GM21367 (cell line): Measurements from ENCODE around the gene PPP1R12C.
"Not testable (repeated sequence)": the region's sequence is repeated elsewhere in the genome, so short reads cannot be mapped to it uniquely, and the experiment has no call there.

Source experiments
- ATAC-seq: cut with Tn5 transposase; IDR thresholded peaks from one replicate; pipeline ENCODE4 v1.9.1; 2021; ENCODE audit not compliant: unreplicated experiment

The PPP1R12C gene

DNA sequence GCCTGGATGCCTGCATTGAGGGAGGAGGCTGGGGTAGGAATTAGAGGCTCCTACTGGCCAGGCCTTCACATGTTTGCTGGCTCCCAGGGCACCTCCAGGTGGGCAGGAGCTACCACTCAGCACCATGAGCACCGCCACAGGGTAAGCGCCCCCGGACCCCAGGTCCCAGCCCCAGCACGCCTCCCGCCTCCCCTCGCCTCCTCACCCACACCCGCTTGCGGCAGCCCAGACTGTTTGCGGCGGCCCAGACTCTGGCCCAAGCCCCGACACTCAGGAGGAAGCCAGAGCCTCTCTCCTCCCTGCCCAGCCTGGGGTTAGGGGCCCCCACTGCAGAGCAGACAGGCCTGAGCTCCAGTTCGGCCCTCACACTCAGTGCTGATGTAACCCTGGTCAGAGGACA, 41.1 kb downstream of the PPP1R12C start:
- no peak for ATAC-seq

GRCh38 chr19:55075371-55075998, 42.0 kb downstream of the PPP1R12C start, which contains the start of gene EPS8L1:
Gene EPS8L1 (plus strand): TSS chr19:55075869. CDS start chr19:55076445, 576 bp downstream.
- ATAC-seq = no peak

DNA sequence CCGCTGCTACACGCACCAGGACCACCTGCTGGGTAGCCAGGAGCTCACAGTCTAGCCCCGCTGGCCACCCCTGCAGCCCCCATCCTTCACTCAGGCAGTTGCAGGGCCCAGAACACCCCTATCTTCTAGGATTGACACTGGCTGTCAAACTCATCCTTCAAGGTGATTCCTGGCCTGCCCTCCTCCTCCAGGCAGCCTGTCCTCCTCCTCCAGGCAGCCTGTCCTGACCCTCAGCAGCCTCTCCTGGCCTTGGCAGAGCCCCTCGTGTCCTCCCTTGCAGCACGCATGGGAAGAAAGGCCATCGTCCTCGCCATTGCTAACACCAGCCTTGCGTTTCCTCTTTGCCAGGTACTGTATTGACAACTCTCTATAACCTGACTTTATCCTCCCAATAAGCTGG, 45.5 kb downstream of the PPP1R12C start:
- ATAC-seq = no peak

- ATAC-seq = no peak
Observed at GRCh38 chr19:55071129-55071502, 46.3 kb downstream of the PPP1R12C start.

DNA sequence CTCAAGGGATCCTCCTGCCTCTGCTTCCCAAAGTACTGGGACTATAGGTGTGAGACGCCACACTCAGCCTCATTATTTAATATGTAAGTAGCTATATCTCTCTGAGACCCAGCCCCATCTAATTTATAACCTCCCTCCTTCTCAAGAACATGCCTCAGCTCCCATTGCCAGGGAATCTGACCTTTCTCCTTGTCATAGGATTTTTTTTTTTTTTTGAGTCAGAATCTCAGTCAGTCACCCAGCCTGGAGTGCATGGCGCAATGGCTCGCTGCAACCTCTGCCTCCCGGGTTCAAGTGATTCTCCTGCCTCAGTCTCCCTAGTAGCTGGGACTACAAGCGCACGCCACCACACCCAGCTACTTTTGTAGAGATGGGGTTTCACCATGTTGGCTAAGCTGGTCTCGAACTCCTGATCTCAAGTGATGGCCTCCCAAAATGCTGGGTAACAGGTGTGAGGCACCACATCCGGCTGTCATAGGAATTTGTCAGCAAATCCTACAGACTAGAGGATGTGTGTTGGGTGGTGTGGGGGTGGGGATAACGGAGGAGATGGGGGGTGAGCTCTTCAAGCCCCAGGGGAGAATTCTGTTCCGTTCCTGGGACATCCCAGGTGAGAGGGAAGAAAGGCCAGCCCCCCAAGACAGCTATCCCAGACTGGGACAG, 46.8 kb downstream of the PPP1R12C start:
- no peak for ATAC-seq

- ATAC-seq = no peak
Observed at GRCh38 chr19:55069865-55070197, 47.6 kb downstream of the PPP1R12C start.

DNA sequence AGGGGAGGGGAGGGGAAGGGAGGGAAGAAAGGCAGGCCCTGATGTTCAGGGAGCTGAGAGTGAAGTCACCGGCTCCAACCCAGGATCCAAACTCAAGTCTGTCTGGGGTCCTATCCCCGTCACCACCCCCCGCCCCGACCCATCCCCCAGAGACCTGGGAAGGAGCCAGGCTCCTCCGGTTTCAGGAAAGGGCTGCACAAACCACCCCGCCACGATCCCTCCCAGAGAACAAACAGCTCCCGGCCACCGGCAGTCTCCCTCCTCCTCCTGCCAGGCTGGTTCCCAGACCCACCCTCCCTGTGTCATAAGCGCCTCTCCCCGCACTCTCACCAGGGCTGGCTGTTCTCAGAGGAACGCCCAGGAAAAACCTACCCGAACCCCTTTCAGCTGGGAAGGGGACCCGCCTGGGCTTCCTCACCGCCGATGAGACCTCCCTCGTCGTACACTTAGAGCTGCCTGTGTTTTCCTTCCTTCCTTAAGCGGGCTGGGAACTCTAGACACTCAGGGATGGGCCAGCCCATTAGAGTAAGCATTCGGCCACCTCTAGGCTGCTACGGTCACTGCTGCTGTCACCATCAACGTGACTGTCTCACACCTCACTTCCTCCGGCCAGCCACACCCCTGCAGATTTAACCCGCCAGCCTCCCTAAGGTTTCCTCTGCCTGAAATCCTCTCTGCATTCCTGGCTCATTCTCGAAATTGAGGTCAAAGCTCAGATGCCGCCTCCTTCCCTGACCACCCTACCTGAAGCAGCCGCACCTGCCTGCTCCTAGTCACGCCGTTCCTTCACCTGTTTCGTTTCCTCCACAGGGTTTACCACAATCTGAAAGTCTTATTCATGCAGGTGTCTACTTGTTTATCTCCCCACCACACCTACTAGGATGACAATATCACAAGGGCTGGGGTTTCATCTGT, 48.2 kb downstream of the PPP1R12C start:
- no peak for ATAC-seq

- no peak for ATAC-seq
Observed at GRCh38 chr19:55067869-55068268, 49.6 kb downstream of the PPP1R12C start.

GRCh38 chr19:55066107-55066709, 51.2 kb downstream of the PPP1R12C start:
- no peak for ATAC-seq

- not testable (repeated sequence) for ATAC-seq
Observed at GRCh38 chr19:55065516-55065915, 51.9 kb downstream of the PPP1R12C start.

GRCh38 chr19:55063492-55063843, 54.0 kb downstream of the PPP1R12C start:
- no peak for ATAC-seq

DNA sequence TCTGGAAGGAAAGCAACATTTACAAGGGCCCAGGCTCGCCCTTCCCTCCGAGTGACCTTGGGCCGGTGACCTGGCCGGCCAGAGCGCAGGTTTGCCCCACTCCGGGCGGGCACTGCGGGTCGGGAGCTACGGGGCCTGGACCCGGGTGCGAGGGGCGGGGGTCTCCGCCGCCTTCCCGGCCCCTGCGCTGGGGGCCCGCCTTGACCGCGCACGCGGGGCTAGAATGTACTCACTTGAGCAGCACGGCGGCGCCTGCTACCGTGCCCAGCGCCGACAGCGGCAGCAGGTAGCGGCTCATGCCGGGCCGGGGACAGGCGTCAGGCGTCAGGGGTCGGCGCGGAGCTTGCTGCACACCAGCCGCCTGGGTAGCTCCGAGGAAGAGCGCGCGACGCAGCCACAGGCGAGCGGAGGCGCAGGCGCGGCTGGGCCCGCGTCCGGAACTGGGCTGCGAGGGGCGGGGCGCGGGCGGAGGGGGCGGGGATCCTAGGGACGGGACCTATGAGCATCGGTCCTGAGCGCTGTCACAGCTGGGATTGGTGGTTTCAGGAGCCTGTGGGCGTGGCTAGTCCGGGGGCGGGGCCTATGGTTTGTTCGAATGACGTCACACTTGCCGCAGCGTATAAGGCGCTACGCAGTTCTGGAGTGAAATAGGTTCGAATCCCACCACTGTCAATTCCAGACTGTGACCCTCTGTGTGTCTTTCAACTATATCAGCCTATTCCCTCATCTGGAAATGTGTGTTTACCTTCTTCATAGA, 54.5 kb downstream of the PPP1R12C start, which contains the start of gene RDH13:
TSS of gene RDH13 (minus strand) at position 414 of the 757 bp plus-strand sequence. CDS start at position 298, 116 bp downstream.
- ATAC-seq = no peak

DNA sequence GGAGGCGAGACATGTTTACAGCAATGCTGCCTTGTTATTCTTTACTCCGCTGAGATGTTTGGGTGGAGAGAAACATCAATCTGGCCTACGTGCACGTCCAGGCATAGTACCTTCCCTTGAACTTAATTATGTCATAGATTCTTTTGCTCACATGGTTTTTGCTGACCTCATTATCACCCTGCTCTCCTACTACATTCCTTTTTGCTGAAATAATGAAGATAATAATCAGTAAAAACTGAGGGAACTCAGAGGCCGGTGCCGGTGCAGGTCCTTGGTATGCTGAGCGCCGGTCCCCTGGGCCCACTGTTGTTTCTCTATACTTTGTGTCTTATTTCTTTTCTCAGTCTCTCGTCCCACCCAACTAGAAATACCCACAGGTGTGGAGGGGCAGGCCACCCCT, 57.1 kb downstream of the PPP1R12C start:
- ATAC-seq = not testable (repeated sequence)

DNA sequence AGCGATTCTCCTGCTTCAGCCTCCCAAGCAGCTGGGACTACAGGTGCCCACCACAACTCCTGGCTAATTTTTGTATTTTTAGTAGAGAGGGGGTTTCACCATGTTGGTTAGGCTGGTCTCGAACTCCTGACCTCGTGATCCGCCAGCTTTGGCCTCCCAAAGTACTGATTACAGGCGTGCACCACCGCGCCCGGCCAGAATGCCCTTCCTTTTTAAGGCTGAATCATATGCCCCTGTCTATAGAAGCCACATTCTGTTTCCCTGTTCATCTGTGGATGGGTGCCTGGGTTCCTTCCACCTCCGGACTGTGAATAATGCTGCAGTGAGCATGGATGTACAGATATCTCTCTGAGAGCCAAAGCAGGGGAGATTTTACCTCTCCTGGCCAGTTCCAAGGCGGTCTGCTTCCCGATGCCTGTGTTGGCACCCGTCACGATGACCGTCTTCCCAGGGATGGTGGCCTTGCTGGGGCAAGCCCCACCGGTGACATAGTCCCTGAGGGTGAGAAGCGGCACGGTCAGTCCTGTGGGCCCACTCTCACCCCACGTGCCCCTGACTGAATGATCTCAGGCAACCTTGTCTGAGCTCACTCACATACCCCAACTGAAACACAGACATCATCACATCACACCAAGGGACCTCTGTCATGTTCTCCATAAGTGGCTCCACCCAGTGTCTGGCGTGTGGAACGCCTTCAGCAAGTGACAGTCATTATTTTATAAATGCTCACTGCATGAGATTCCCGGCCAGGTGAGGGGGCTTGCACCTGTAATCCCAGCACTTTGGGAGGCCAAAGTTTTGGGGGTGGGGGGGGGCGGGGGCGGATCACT, 58.4 kb downstream of the PPP1R12C start:
- no peak for ATAC-seq

DNA sequence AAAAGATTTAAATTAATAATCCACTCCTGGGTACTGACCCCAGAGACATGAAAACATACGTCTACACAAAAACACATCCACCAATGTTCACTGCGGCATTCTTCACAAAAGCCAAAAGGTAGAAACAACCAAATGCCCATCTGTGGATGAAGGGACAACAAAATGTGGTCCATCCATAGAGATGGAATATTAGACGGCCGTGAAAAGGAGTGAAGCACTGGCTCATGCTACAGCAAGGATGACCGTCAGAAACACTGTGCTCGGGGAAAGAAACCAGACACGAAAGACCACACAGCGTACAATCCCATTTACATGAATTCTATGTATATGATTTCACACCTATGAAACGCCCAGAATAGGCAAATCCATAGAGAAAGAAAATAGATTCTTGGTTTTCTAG, 60.6 kb downstream of the PPP1R12C start:
- no peak for ATAC-seq

DNA sequence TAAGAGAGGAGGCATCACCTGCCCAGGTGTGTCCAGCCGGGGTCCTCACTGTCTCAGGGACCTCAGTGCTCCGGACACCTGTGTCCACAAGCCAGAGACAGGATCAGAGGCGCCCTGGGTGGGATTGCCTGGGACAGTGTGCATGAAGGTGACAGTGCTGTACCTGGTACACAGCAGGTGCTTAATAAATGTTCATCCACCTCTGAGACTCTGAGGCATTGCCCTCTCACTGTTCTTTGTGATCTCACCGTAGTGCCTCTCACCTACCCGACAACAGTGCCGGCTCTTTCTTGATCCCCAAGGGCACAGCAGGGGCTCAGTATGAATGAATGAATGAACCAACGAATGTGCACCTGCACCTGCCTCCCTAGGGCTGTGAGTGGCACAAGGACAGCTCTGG, 63.7 kb downstream of the PPP1R12C start:
- ATAC-seq = no peak

DNA sequence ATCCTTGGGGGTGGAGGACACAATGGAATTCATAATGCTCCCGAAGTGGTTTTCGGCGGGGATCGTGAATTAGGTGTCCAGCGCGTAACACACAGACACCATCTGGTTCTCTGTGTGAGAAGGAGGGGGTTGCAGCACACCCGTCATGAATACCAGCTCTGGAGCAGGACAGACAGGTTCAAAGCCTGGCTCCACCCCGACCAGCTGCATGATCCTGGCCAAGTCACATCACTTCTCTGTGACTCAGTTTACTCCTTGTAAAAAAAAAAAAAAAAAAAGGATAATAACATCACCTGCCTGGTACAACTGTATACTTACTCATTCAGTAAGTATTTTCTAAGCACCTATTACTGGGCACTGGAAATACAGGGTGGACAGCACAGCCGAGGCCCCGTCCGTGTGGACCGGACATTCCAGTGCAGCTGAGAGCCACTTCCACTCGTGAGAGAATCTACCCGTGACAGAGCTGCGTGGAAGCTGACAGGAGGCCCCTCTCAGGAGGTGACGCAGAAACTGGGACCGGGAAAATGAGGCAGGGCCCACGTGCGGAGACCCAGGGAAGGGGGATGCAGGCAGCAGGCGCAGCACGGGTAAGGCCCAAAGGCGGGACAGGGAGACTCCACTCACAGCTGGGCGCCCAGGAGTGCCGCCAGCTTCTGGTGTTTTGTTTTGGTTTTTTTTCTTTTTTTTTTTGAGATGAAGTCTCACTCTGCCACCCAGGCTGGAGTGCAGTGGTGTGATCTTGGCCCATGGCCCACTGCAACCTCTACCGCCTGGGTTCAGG, 66.5 kb downstream of the PPP1R12C start:
- no peak for ATAC-seq

DNA sequence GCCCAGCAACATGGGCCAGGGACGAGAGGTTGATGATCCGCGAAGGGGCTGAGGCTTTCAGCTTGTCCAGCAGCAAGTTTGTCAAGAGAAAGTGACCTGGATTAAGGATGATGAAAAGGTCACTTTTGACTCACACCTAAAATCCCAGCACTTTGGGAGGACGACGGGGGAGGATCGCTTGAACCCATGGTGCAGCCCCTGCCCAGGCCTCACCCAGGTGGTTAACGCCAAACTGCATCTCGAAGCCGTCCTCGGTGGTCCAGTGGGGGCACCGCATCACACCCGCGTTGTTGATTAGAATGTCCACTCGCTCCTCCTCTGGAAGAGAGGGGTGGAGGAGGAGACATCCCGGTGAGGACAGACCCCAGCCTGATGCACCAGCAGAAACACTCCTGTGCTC, 69.0 kb downstream of the PPP1R12C start:
- no peak for ATAC-seq

DNA sequence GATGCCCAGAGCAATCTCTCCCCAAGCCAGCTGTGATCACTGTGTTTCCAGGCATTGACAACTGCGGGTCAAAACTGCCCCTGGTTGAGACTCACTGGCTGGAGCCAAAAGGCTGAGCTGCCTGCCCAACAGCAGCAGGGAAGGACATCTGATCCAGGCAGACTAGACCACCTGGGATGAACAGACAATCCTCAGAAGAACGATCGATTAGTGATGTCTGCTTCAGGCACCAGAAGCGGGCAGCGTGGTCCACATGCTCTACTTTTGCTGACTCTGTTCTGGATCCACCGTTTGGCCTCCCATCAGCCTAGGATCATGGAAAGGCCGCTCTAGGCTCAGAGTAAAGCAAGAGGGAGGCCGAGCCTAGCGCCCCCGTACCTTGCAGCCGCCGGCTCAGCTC, 69.5 kb downstream of the PPP1R12C start:
- no peak for ATAC-seq
